Panc1 (cell line): ENCODE measurements around the gene DENND1B.

Experiments used
- CTCF ChIP-seq: fragments of 450-650 bp; IDR thresholded peaks from 2 replicates; pipeline ENCODE4 v1.5.1; 2017; ENCODE audit warnings: mild to moderate bottlenecking
- POLR2AphosphoS5 ChIP-seq: IDR thresholded peaks from 2 replicates; pipeline ENCODE4 v1.6.1; 2012; ENCODE audit warnings: mild to moderate bottlenecking, low read depth, low read length, moderate library complexity
- REST ChIP-seq, 2 experiments: IDR thresholded peaks; 2 replicates each; pipeline ENCODE4 v1.6.1; 2011 to 2012; ENCODE audit warnings: low read depth in 2 of 2, control low read depth in 1 of 2, low read length in 1 of 2, mild to moderate bottlenecking in 1 of 2, moderate library complexity in 1 of 2; ENCODE audit not compliant: insufficient read depth in 1 of 2
- SIN3A ChIP-seq: IDR thresholded peaks from 2 replicates; pipeline ENCODE4 v1.6.1; 2012; ENCODE audit warnings: low read depth, mild to moderate bottlenecking, low read length, moderate library complexity, borderline replicate concordance; ENCODE audit not compliant: insufficient read depth
- TCF7L2 ChIP-seq: IDR thresholded peaks from 2 replicates; pipeline ENCODE4 v1.6.1; 2011; ENCODE audit warnings: mild to moderate bottlenecking, low read depth, low read length, inconsistent platforms

GRCh38 chr1:197810812-197811211 lies 35.5 kb upstream of the DENND1B start:
- no peak for TF ChIP-seq CTCF
- no peak for TF ChIP-seq REST (IDR thresholded peaks at IDR 0.05; ENCODE audit: insufficient read depth in 1 of 2, low read depth in 2 of 2, low read length in 1 of 2)
- TF ChIP-seq POLR2AphosphoS5, result no peak
- TF ChIP-seq SIN3A, result no peak
- no peak for TF ChIP-seq TCF7L2
